Nephron (organoid): ENCODE measurements around the gene KAT6B.

Experiments used
- H3K27ac Mint-ChIP-seq, 3 experiments: 2 replicates each; pipeline ENCODE4 v1.8.0; 2020; ENCODE audit warnings: mixed read lengths in 3 of 3, mild to moderate bottlenecking in 2 of 3, moderate library complexity in 1 of 3
- H3K27me3 Mint-ChIP-seq: 2 replicates; pipeline ENCODE4 v1.8.0; 2021; ENCODE audit warnings: low read depth, mild to moderate bottlenecking, moderate library complexity, mixed read lengths
- H3K36me3 Mint-ChIP-seq: 2 replicates; pipeline ENCODE4 v1.8.0; 2020; ENCODE audit warnings: low read depth, mixed read lengths
- H3K4me1 Mint-ChIP-seq: 2 replicates; pipeline ENCODE4 v1.8.0; 2020; ENCODE audit warnings: mixed read lengths
- H3K4me3 Mint-ChIP-seq, 3 experiments: 2 replicates each; pipeline ENCODE4 v1.8.0; 2020; ENCODE audit warnings: mild to moderate bottlenecking in 3 of 3, mixed read lengths in 3 of 3, moderate library complexity in 2 of 3
- H3K9me3 Mint-ChIP-seq: 2 replicates; pipeline ENCODE4 v1.8.0; 2020; ENCODE audit warnings: mixed read lengths
- CTCF ChIP-seq, 3 experiments: fragments of 200-600 bp; sonication (generic); IDR thresholded peaks; one replicate each; pipeline ENCODE4 v1.5.0; 2021; ENCODE audit warnings: antibody characterized with exemption in 3 of 3; ENCODE audit not compliant: unreplicated experiment in 3 of 3

Gene KAT6B

GRCh38 chr10:74824900-74825370, 1.5 kb upstream of the KAT6B start:
- H3K36me3 Mint-ChIP-seq, result peaks cover 19% of the 10 kb centered on the region
- H3K4me3 Mint-ChIP-seq, result peak overlapping the region; percentile 82 to 90 (median 84)
- H3K4me1 Mint-ChIP-seq, result peaks cover 53% of the 10 kb centered on the region
- H3K27ac Mint-ChIP-seq, result peak overlapping the region; percentile 87 to 100 (median 92)
- no peaks in the 10 kb centered on the region for H3K27me3 Mint-ChIP-seq
- peak in 1 of 3 experiments; percentile 8 for TF ChIP-seq CTCF (IDR thresholded peaks at IDR 0.05; ENCODE audit: unreplicated experiment in 3 of 3)
- H3K9me3 Mint-ChIP-seq, result no peaks in the 10 kb centered on the region

GRCh38 chr10:74825371-74826141, 844 bp upstream of the KAT6B start:
- no peak for TF ChIP-seq CTCF (IDR thresholded peaks at IDR 0.05; ENCODE audit: unreplicated experiment in 3 of 3)
- Mint-ChIP-seq H3K27me3 (no peaks in the 10 kb centered on the region), H3K9me3 (no peaks in the 10 kb centered on the region), H3K4me1 (peaks cover 53% of the 10 kb centered on the region), H3K4me3 (peak overlapping the region; percentile 92 to 95 (median 93)), H3K27ac (peak overlapping the region; percentile 97 to 100 (median 98)), H3K36me3 (peaks cover 25% of the 10 kb centered on the region)

GRCh38 chr10:74827045-74827441, 643 bp downstream of the KAT6B start:
- Mint-ChIP-seq H3K9me3 (no peaks in the 10 kb centered on the region), H3K27me3 (no peaks in the 10 kb centered on the region), H3K4me3 (peak overlapping the region; percentile 88 to 93 (median 91)), H3K36me3 (peaks cover 31% of the 10 kb centered on the region), H3K4me1 (peaks cover 52% of the 10 kb centered on the region), H3K27ac (peak overlapping the region; percentile 30 to 100 (median 97))
- TF ChIP-seq CTCF (IDR thresholded peaks at IDR 0.05; ENCODE audit: unreplicated experiment in 3 of 3), result no peak

- H3K4me3 Mint-ChIP-seq, result peak overlapping the region; percentile 88 to 93 (median 91)
- H3K36me3 Mint-ChIP-seq, result peaks cover 31% of the 10 kb centered on the region
- H3K27me3 Mint-ChIP-seq, result no peaks in the 10 kb centered on the region
- H3K4me1 Mint-ChIP-seq, result peaks cover 45% of the 10 kb centered on the region
- no peak for TF ChIP-seq CTCF (IDR thresholded peaks at IDR 0.05; ENCODE audit: unreplicated experiment in 3 of 3)
- peak overlapping the region; percentile 30 to 100 (median 97) for H3K27ac Mint-ChIP-seq
- no peaks in the 10 kb centered on the region for H3K9me3 Mint-ChIP-seq
Measured at GRCh38 chr10:74827694-74828093, 1.3 kb downstream of the KAT6B start.

GRCh38 chr10:74828946-74829345, 2.5 kb downstream of the KAT6B start:
- TF ChIP-seq CTCF (IDR thresholded peaks at IDR 0.05; ENCODE audit: unreplicated experiment in 3 of 3), result no peak
- H3K27ac Mint-ChIP-seq, result peak overlapping the region in 1 of 3 experiments; percentile 38
- H3K9me3 Mint-ChIP-seq, result no peaks in the 10 kb centered on the region
- peak overlapping the region; percentile 40 to 93 (median 51) for H3K4me3 Mint-ChIP-seq
- no peaks in the 10 kb centered on the region for H3K27me3 Mint-ChIP-seq
- H3K4me1 Mint-ChIP-seq, result peaks cover 41% of the 10 kb centered on the region
- peaks cover 39% of the 10 kb centered on the region for H3K36me3 Mint-ChIP-seq
